ENCODE measurements around the gene CLDN24. TPM values are rescaled to one million over a fixed set of nuclear protein-coding genes. Genes with fewer than 3 reads are reported as not detected.

Gene CLDN24
- total RNA-seq, 1 donor from 2014 or later = not detected

DNA sequence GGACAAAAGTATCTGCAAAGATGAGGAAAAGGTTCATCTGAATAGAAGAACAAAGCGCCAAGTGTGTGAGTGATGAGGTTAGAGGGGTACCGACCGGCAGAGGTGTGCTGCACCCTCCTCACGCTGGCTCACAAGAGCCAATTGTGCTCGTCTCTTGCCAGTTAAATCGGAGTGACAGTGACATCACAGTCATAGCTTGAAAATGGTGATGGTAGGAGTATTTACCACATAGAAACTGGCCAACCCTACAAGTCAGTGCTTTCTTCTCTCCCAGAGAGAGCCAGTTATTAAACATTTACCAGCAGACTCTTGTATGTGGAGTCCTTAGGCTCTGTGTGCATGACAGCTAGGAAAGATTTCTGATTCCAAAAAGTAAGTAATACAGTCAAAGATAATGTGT, 34.5 kb downstream of the CLDN24 start:
- H3K4me3 Mint-ChIP-seq (ENCODE audit: unreplicated experiment) = no peak overlapping the region
- no peak for DNase-seq
- H3K36me3 Mint-ChIP-seq (ENCODE audit: unreplicated experiment) = no peaks in the 10 kb centered on the region
- no peaks in the 10 kb centered on the region for H3K4me1 Mint-ChIP-seq (ENCODE audit: low read depth, unreplicated experiment)
- H3K27ac Mint-ChIP-seq (ENCODE audit: unreplicated experiment) = no peak overlapping the region
- no peaks in the 10 kb centered on the region for H3K9me3 Mint-ChIP-seq (ENCODE audit: unreplicated experiment)
- TF ChIP-seq, protein P1, sequence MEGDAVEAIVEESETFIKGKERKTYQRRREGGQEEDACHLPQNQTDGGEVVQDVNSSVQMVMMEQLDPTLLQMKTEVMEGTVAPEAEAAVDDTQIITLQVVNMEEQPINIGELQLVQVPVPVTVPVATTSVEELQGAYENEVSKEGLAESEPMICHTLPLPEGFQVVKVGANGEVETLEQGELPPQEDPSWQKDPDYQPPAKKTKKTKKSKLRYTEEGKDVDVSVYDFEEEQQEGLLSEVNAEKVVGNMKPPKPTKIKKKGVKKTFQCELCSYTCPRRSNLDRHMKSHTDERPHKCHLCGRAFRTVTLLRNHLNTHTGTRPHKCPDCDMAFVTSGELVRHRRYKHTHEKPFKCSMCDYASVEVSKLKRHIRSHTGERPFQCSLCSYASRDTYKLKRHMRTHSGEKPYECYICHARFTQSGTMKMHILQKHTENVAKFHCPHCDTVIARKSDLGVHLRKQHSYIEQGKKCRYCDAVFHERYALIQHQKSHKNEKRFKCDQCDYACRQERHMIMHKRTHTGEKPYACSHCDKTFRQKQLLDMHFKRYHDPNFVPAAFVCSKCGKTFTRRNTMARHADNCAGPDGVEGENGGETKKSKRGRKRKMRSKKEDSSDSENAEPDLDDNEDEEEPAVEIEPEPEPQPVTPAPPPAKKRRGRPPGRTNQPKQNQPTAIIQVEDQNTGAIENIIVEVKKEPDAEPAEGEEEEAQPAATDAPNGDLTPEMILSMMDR (IDR thresholded peaks at IDR 0.05; ENCODE audit: partially characterized antibody, unreplicated experiment) = no peak
- no peaks in the 10 kb centered on the region for H3K27me3 Mint-ChIP-seq (ENCODE audit: unreplicated experiment)

GRCh38 chr4:183287309-183287659, 34.9 kb downstream of the CLDN24 start:
- Mint-ChIP-seq H3K27ac (ENCODE audit: unreplicated experiment) (no peak overlapping the region), H3K9me3 (ENCODE audit: unreplicated experiment) (no peaks in the 10 kb centered on the region), H3K27me3 (ENCODE audit: unreplicated experiment) (no peaks in the 10 kb centered on the region), H3K36me3 (ENCODE audit: unreplicated experiment) (no peaks in the 10 kb centered on the region), H3K4me1 (ENCODE audit: low read depth, unreplicated experiment) (no peaks in the 10 kb centered on the region), H3K4me3 (ENCODE audit: unreplicated experiment) (no peak overlapping the region)
- TF ChIP-seq, protein P1 (IDR thresholded peaks at IDR 0.05; ENCODE audit: partially characterized antibody, unreplicated experiment) = no peak
- no peak for DNase-seq

- Mint-ChIP-seq H3K36me3 (ENCODE audit: unreplicated experiment) (no peaks in the 10 kb centered on the region), H3K27ac (ENCODE audit: unreplicated experiment) (no peak overlapping the region), H3K9me3 (ENCODE audit: unreplicated experiment) (no peaks in the 10 kb centered on the region), H3K4me1 (ENCODE audit: low read depth, unreplicated experiment) (no peaks in the 10 kb centered on the region), H3K4me3 (ENCODE audit: unreplicated experiment) (no peak overlapping the region), H3K27me3 (ENCODE audit: unreplicated experiment) (no peaks in the 10 kb centered on the region)
- no peak for DNase-seq
- TF ChIP-seq, protein P1 (IDR thresholded peaks at IDR 0.05; ENCODE audit: partially characterized antibody, unreplicated experiment) = no peak
Measured at GRCh38 chr4:183286590-183287308, 35.5 kb downstream of the CLDN24 start.

DNA sequence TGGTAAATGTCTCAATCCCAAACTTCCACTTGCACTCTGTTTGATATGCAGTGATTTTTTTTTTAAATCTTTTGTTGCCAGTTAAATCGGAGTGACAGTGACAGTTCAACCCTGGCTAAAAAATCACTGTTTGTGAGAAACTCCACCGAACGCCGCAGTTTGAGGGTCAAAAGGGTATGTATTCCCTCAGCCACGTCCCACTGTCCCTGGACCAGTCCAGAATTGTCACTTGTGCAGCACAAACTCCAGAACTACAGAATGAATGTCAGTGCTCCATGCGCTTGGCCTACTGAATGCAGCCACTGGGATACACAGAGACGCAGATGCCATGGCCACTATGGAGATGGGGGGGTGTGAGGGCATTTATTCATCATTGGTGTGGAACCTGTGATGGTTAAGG, 36.3 kb downstream of the CLDN24 start:
- Mint-ChIP-seq H3K9me3 (ENCODE audit: unreplicated experiment) (no peaks in the 10 kb centered on the region), H3K4me3 (ENCODE audit: unreplicated experiment) (no peak overlapping the region), H3K4me1 (ENCODE audit: low read depth, unreplicated experiment) (no peaks in the 10 kb centered on the region), H3K36me3 (ENCODE audit: unreplicated experiment) (no peaks in the 10 kb centered on the region), H3K27ac (ENCODE audit: unreplicated experiment) (no peak overlapping the region), H3K27me3 (ENCODE audit: unreplicated experiment) (no peaks in the 10 kb centered on the region)
- TF ChIP-seq, protein P1 (IDR thresholded peaks at IDR 0.05; ENCODE audit: partially characterized antibody, unreplicated experiment) = no peak
- DNase-seq = no peak

GRCh38 chr4:183284965-183285364, 37.3 kb downstream of the CLDN24 start:
- Mint-ChIP-seq H3K27me3 (ENCODE audit: unreplicated experiment) (no peaks in the 10 kb centered on the region), H3K4me3 (ENCODE audit: unreplicated experiment) (no peak overlapping the region), H3K4me1 (ENCODE audit: low read depth, unreplicated experiment) (no peaks in the 10 kb centered on the region), H3K27ac (ENCODE audit: unreplicated experiment) (no peak overlapping the region), H3K9me3 (ENCODE audit: unreplicated experiment) (no peaks in the 10 kb centered on the region), H3K36me3 (ENCODE audit: unreplicated experiment) (no peaks in the 10 kb centered on the region)
- DNase-seq = no peak
- TF ChIP-seq, protein P1 (IDR thresholded peaks at IDR 0.05; ENCODE audit: partially characterized antibody, unreplicated experiment) = no peak

Data from glutamatergic neuron (in vitro differentiated cells).